Suppressor macrophage treated with lipopolysaccharide for 4 hours (primary cell): ENCODE results near the gene ZNF445.
"Not testable (repeated sequence)": the region's sequence is repeated elsewhere in the genome, so short reads cannot be mapped to it uniquely, and the experiment has no call there.

ENCODE experiments used
- DNase-seq: peaks from one replicate; pipeline ENCODE4 v3.0.0-alpha.2; 2020

ZNF445 gene

DNA sequence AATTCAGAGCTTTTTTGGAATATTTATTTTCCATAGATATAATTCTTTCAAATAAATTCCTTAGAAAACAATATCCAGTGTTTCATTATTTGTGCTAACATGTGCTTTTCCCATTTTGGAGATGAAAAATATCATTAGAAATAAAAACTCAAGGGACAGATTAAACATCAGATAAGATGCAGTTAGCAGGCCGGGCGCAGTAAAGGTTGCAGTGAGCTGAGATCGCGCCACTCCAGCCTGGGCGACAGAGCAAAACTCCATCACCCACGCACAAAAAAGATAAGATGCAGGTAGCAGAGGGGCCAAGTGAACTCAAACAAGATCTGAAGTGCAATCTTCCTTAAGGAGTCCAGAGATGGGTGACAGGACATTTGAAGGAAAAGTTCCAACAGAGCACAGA, 48.0 kb downstream of the ZNF445 start:
- no peak for DNase-seq

DNA sequence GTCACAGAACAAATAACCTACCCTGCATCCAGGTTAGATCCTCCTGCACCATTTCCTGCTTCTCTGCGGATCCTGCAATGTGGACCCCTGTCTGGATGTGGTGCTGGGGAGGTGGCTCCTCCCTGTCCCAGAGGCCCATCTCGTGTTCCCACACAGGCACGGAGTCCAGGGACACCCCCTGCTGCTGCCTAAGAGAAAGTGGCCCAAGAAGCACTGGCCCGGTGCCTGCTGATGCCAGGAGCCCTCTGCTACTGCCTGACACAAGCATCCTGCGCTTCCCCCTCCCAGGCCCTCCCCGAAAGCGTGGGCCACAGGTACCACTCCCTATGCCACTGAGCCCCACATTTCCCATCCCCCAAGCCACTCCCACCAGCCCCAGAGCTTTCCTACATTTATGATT, 48.6 kb downstream of the ZNF445 start:
- no peak for DNase-seq

DNA sequence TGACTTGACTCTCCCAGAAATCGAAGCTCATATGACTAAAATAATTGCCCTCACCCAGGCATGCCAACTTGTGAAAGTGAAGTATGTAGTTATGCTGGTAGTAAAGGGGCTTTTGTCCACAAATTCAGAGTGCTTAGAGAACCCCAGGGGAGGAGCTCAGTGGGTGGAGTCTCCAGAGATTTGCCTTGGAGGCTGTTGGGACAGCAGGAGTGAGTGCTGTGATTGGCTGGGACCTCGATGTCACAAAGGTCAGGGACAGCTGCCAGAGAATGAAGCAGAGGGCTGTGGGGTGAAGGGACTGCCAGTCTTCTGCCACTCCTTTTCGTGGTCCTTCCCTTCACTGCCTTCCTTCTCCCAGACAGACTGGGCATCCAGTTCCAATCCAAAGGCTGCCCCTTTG, 49.8 kb downstream of the ZNF445 start:
- no peak for DNase-seq

DNA sequence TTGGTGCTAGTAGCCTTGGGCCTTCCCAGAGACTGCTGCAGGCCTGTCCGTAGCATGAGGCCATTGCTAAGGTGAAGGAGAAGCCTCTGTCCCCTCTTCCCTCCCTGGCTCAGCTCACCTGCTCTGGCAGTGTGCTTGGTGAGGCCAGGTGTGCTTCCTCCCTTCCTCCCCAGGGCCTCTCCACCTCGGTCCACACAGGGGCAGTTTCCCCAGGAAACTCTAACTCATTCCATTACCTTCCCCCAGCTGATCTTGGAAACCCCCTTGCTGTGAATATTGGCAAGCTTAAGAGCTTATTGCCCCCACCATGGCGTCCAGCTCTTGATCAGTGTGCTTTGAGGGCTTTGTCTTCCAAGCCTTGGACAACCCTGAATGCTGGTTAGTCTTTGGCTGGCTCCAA, 52.7 kb downstream of the ZNF445 start:
- DNase-seq, result no peak

DNA sequence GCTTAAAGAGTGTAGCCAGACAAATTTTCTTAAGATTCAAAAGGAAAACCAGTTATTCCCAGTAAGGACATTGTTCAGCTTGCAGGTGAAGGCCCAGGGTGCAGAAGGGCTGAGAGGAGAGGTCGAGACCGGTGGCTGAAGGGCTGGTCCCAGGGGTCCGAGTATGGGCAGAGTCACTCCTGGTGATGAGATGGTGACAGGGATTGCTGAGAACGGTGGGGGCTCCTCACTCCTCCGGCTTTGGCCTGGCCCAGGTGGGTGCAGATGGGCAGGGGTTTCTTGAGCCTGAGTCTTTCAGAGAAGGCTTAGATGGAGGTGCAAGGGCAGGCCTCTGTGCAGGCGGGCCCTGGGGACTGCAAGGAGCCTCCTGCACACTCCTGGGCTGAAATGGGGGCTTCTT, 56.2 kb downstream of the ZNF445 start:
- no peak for DNase-seq

DNA sequence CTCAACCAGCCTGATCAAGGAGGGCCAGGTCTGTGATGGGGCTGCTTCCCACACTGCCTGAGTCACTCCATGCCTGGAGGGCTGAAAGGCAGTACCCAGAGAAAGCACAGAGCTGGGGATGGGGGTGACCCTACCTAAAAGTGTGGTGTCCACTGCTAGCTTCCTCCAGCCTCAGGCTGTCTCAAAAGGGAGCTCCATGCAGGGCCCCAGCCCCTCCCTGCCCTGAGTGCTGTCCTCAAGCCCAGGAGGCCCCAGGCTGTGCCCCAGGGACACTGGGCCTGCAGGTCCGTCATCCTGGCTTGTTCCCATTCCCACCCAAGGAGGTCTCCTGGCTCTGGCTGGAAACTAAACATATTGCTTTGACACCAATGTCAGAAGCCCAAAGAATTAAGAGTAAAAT, 56.8 kb downstream of the ZNF445 start:
- DNase-seq, result no peak

DNA sequence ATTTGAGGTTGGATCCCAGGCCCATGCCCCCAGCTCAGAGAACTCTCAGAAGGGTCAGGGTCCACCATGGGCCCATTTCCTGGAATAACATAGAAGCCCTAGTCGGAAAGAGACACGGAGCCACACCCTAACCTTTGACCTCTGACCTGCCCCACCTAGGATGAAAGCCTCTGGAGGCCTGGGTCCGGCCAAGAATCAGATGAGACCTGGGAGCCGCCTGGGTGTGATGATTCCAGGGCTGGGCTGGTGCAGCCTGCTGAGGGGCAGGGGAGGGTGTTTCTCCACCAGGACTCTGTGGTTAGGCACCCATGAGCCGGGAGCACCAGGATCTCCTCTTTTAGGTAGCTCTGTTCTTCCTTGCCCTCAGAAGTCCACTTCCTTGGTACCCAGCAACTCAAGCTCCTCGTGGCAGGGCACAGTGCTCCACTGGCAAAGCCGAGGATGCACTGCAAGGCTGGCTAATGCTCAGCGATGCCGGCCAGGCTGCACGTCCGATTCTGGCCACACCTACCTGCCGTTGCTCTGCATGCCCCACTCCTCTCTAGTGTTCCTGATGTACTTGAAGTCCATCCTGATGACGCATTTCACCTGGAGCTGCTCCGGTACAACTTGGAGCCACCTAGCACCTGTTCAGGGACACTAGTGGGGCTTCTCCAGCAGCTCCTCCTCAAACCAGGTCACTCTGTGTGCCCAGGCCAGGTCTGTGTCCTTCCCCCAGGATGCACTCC, 57.4 kb downstream of the ZNF445 start:
- no peak for DNase-seq

DNA sequence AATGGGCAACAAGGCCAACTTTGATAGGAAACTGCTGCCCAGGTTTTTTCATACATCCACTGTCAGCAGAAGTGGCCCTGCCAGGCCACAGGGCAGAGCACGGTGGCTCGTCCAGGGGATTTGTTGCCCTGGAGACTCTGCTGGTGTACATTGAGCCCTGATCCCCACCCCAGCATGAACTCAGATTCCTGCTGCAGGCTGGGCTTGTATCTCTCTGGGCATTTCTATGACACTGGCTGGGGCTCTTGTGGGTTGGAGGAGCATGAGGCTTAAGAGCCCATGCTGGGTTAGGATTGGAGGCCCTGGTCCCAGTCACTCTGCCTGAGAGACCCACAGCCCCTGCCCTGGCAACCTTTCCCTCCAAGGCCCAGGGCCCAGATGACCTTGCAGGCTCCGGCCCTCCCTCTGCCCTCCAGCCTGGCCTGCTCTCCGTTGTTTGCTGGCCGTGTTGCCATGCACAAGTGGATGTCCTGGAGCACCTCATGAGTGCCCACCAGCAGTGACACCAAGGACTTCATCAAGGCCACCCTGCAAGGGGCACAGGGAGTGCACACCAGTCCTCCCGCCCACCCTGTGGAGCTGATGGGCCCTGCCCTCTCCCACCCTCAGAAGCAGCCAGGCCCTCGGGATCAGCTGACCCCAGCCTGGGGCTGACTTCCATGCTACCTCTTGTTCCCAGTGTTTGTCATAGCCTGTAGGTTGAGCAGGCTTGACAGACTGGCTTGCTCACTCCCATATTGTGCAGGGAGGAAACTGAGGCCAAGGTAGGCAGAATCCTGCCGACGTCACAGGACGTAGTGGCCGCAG, 58.2 kb downstream of the ZNF445 start:
- no peak for DNase-seq

DNA sequence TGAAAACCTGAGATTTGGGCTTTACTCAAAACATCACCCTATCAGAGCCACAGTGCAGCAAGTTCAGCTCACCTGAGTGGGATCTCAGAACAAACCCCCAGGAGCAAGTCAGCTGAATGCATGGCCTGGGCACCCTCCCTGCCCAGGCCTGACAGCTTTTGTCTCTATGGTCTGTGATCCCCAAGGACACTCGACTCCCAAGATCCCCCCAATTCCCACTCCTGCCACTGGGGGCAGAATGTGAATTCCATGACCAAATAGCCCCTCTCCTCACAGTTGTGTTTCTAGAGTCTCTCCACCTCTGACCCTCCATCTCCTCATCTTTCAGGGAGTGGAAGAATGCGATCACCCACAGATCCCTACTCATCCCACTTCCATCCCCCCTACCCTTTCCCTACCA, 58.9 kb downstream of the ZNF445 start:
- DNase-seq, result no peak

DNA sequence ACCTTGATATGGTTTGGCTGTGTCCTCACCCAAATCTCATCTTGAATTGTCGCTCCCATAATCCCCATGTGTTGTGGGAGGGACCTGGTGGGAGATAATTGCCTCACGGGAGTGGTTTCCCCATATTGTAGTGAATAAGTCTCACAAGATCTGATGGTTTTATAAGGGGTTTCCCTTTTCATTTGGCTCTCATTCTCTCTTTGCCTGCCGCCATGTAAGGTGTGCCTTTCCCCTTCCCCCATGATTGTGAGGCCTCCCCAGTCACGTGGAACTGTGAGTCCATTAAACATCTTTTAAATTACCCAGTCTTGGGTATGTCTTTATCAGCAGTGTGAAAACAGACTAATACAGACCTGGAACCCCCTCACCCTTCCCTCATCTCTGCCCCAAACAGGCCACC, 59.4 kb downstream of the ZNF445 start:
- not testable (repeated sequence) for DNase-seq

DNA sequence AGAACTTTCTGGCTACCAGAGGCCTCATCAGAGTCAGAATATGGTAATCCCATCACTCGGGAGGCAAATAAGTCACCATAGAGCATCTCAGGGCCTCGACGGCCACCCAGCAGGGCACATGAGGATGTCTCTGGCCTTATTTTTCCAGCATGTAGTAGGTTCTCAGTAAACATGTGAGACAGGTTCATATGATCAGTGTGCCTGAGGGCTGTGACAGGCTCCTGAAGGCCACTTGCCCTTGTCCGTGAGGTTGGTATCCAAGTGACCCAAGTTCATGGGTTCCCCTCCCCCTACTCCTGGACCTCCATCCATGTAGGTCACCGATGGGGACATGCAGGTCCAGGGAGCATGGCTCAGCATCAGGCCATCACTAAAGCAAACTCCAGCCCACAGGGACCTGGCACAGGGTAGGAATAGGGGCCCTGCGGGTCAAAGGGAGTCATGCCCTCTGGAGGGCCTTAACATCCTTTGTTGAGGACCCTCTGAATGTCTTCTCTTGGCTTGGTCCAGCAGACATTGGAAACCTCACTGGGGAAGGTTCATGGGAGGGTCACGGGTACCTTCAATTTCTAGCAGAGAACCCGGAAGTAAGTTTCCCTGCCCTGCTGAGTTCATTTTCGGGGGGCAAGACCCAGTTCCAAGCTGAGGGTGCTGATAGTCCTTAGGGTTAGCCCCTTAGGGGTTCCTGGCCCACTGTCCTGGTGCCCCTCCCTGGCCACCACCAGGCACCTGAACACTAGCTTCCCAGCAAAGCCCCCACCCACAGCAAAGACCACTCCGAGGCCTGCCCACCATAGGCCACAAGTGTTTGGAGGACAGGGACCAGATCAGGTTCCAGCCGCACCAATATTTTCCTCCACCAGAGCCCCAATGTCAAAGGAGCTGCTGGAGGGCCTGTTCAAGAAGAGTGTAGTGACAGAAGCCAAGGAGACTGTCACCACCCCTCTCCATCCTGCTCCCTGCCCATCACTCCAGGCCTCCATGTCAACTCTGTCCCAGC, 61.1 kb downstream of the ZNF445 start:
- no peak for DNase-seq

DNA sequence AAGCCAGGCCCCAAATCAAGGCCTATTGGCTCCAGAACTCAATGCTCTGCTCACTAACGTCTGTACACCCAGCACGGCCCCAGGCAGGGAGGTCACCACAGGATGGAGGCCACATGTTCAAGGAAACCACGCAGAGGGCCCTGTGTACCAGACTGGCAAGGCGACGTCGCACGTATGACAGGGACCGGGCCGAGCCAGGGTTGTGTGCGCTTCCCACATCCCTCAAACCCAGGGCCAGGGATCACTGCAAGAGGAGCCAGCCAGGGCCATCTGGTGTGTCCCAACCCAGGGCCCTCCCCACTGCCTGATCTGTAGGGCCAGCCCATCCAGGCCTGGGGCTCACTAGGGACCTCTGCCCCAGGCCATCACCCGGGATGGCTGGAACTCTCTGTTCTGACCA, 62.0 kb downstream of the ZNF445 start:
- DNase-seq, result no peak

DNA sequence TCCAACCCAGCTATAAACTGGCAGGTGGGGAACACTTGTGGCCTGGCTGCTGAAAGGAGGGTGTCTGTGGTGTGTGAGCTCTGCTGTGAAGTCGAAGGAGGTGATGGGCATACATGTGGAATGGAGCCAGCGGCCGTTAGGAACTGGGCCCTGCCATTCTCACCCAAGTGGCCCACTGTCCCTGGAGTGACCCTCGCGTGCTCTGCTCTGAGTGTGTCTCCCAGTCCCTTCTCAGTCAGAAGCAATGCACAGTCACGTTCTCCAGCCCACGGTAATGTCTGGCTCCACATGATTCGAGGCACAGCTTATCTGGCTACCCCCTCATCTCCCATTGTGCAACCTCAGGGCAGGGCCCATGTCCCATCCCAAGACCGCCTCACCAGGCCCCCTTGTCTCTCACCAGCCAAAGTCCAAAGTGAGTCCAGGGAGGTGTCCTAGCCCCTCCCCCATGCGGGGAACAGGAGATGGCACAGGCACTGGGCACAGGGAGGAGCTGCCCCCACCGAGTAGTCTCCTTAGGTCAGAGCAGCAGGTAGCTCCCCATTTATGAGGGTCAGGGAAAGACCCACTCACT, 62.9 kb downstream of the ZNF445 start:
- DNase-seq, result no peak

DNA sequence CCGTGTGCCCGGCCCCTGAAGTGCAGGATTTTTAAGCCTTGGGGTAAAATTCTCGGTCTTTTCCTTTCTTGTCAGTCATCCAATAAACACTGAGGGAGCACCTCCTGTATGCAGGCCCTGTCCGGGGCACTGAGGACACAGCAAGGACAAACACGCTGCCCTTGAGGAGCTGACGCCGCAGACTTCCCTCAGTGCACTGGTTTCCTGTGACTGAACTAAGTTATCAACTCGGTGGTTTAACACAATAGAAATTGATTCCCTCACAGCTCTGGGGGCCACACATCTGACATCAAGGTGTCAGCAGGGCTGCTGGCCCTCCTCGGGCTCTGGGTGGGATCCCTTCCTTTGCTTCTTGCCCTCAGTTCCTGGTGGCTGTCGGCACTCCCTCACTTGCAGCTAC, 65.1 kb downstream of the ZNF445 start:
- DNase-seq, result no peak

DNA sequence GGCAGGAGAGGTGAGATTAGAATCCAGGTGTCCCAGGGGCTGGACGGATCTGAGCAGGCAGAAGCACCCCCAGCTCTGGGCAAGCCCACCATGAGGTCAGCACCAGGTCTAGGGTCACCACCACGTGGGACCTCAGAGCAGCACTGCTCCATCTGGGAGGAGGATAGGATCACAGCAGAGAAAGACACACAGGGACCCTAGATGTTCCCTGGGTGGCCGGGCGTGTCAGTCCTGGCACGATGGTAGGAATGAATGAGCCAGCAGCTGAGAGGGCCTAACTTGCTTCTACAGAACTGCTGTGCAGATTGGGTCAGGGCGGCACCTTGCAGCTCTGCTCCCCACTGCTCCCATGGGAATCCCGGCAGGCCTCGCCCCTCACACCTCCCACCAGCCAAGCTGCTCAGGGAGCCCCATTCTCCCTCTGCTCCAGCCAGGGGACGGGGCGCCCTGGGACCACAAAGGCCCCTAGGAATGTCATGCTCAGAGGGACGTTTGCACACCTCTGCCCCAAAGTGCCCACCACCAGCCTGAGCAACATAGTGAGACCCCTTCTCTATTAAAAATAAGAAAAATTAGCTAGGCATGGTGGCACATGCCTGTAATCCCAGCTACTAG, 66.3 kb downstream of the ZNF445 start:
- no peak for DNase-seq

DNA sequence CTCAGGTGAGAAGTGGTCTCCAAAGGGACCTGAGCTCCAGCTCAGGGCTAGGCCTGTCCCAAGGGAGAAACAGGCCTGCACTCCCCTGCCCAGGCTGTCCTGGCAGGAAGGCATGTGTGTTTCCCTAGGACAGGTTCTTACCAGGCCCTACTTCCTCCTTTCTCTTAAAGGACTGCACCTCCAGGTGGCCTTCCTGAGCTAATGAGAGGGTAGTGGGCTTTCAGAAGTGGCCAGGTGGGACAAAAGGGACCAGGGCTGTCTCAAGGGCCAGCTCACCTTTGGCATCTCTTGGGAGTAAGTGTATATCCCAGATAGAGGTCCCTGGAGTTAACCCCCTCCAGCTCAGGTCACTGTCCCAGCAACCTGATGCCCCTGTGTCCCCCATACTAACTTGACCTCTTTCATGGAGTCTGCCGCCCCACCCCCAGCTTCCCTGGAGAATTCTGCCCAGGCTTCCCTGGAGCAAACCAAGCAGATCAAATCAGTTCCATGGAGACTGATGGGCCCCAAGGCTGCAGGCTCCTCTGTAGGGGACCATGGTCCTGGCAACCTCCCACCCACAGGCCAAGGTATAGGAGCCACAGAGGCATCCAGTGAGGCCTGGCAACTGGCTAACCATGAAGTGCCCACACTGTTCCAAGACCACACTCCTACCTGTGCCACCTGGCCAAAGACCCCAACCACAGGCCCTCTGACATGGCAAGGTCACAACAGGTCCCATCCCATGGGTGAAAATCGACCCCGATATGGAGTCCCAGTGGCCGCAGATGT, 67.6 kb downstream of the ZNF445 start:
- no peak for DNase-seq

DNA sequence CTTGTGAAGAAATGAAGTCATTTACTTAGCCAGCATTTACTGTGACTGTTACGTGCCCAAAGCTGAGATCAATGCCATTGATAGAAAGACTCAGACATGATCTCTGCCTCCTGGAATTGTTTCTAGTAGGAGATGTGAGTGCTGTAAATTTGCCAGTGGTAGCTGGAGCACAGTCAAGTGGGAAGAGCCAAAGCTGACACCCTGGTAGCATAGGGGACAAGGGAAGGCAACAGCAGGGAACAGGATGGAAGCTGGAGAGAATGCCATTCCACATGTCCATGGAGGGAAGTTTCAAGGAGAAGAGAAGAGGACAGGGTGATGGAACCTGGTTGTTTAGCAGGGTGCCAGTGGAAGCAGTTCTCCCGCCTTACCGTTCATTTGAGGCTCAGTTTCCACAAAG, 74.9 kb downstream of the ZNF445 start:
- no peak for DNase-seq

DNA sequence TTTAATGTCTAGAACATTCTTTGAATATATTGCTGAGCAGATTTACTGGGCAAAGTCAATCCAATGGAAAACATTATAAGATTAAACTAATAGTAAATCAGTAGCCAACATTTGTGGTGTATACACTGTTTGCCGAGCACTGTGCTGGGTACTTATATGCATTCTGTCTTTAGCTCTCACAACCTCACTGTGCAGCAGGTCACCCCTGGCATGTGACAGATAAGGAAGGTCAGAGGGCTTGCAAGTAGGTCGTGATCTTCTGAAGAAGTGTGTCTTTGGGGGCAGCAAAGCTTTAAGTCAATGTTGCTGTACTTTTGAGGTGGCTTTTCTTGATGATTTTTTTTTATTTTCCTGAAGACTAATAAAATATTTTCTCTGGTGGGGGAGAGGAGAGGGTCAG, 76.7 kb downstream of the ZNF445 start:
- no peak for DNase-seq

DNA sequence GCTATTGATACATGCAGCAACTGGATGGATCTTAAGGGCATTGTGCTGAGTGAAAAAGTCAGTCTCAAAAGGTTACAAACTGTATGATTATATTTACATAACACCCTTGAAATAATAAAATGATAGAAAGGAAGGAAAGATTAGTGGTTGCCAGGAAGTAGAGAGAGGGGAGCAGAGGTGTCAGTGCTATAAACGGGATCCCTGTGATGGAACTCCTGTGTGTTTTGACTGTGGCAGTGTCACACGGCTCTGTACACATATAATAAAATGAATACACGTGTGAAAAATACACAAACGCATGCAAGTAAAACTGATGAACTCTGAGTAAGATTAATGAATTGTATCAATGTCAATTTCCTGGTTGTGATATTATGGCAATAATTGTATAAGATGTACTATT, 78.6 kb downstream of the ZNF445 start:
- no peak for DNase-seq

DNA sequence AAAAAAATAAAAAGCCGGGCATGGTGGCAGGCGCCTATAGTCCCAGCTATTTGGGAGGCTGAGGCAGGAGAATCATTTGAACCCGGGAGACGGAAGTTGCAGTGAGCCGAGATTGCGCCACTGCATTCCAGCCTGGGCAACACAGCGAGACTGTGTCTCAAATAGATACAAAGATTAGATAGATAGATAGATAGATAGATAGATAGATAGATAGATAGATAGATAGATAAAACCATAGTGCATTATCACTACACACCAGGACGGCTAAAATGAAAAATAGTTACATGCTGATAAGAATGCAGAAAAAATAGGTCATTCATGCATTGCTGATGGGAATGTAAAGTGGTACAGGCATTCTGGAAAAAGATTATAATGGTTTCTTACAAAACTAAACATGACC, 79.2 kb downstream of the ZNF445 start:
- DNase-seq, result not testable (repeated sequence)
